Smooth muscle cell of the umbilical artery (primary cell): ENCODE data around the gene C1RL. TPM values are rescaled to one million over a fixed set of nuclear protein-coding genes. Genes with fewer than 3 reads are reported as not detected.

ENCODE experiments used
- total RNA-seq: library from RNA; depleted of rRNA; stranded (reverse); fragments of >200 nt; gene quantifications from 2 replicates; pipeline ENCODE4 v1.2.3, GENCODE V29; 2014

Gene C1RL
- total RNA-seq: 17.3 and 21.4 TPM in 2 replicates

GRCh38 chr12:7108796-7109571 lies at the start of gene C1RL:
TSS of gene C1RL (minus strand) at chr12:7109214. CDS start at chr12:7109180, 34 bp downstream.

GRCh38 chr12:7129872-7130691 lies 21.1 kb upstream of the C1RL start, which contains the start of gene CLSTN3:
TSS of gene CLSTN3 (plus strand) at chr12:7130371. CDS start at chr12:7130649, 278 bp downstream.

DNA sequence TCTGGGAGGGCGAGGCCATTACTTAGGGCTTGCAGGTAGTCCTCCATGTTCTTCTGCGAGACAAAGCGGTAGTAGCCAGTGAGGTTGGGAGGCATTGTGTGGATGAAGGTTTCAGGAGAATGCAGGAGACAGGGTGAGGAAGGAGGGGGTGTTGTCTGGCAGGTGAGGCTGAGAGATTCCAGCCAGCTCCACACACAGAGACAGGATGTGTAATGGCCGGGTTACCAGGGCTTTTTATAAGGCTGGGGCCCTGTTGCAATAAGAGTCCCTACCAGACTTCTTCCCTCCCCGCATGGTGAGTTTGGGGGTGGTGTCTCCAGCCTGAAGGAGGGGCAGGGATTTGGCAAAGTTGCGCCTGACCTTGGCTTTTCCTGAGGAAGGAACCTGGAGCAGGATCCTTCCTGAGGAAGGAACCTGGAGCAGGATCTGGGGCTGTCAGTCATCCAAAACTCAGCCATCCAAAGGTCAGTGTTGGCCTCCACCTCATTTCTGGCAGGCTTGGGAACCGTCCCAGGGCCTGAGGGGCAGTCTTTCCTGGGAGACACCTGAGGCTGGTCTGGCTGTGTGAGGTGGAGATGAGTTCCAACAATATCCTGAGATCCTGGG lies 19.8 kb upstream of the C1RL start, which contains the start of gene RBP5:
Gene RBP5 (minus strand): TSS at position 209 of the 606 bp plus-strand sequence. CDS start 114 bp downstream, at position 95.

GRCh38 chr12:7092229-7092985 lies 16.6 kb downstream of the C1RL start, which contains the start of gene C1R:
TSS of gene C1R (minus strand) at chr12:7092445. CDS start at chr12:7092388, 57 bp downstream.

GRCh38 chr12:7060353-7060954 lies 48.6 kb downstream of the C1RL start, which contains the start of gene C1S:
TSS of gene C1S (plus strand) at chr12:7060718. CDS start at chr12:7061913, 1,195 bp downstream.

Other genes with a start within 250 kb of the C1RL start
- 1,296 and 1,307 TPM in 2 replicates for gene TPI1, start 241.7 kb downstream of the C1RL start, total RNA-seq
- 2.6 and 5.0 TPM in 2 replicates for gene SPSB2, start 235.9 kb downstream of the C1RL start, total RNA-seq
- 8.8 and 14.6 TPM in 2 replicates for gene LRRC23, start 204.4 kb downstream of the C1RL start, total RNA-seq
- 78.1 and 80.9 TPM in 2 replicates for gene ENO2, start 194.6 kb downstream of the C1RL start, total RNA-seq
- 20.2 and 26.3 TPM in 2 replicates for gene ATN1, start 181.3 kb downstream of the C1RL start, total RNA-seq
- not detected in 2 replicates for gene RNU7-1, start 165.4 kb downstream of the C1RL start, total RNA-seq
- gene C12orf57, start 165.2 kb downstream of the C1RL start, total RNA-seq: 47.2 and 210 TPM in 2 replicates
- not detected in 2 replicates for gene PTPN6, start 157.9 kb downstream of the C1RL start, total RNA-seq
- gene PHB2, start 138.6 kb downstream of the C1RL start, total RNA-seq: 105 and 148 TPM in 2 replicates
- gene EMG1, start 138.3 kb downstream of the C1RL start, total RNA-seq: 45.7 and 48.1 TPM in 2 replicates
- 6.5 and 6.7 TPM in 2 replicates for gene LPCAT3, start 90.7 kb downstream of the C1RL start, total RNA-seq
- gene C1S, start 48.5 kb downstream of the C1RL start, total RNA-seq: 67.2 and 431 TPM in 2 replicates
- gene C1R, start 16.8 kb downstream of the C1RL start, total RNA-seq: 22.7 and 129 TPM in 2 replicates
- not detected in 2 replicates for gene RBP5, start 19.7 kb upstream of the C1RL start, total RNA-seq
- gene CLSTN3, start 21.2 kb upstream of the C1RL start, total RNA-seq: 25.2 and 33.8 TPM in 2 replicates
- gene PEX5, start 80.5 kb upstream of the C1RL start, total RNA-seq: 26.4 and 28.8 TPM in 2 replicates
- gene ACSM4, start 194.9 kb upstream of the C1RL start, total RNA-seq: not detected in 2 replicates